GM23338 (cell line): ENCODE results near the gene PIGB.

Experiments used
- CREB1 ChIP-seq: fragments of 250-450 bp; sonication (Bioruptor Pico); IDR thresholded peaks from 2 replicates; pipeline ENCODE4 v1.5.0; 2020; ENCODE audit warnings: low read depth, mild to moderate bottlenecking, moderate library complexity
- EZH2 ChIP-seq: fragments of 200-600 bp; sonication (generic); IDR thresholded peaks from one replicate; pipeline ENCODE4 v1.8.0; 2017; ENCODE audit warnings: antibody characterized with exemption, mild to moderate bottlenecking, low read depth; ENCODE audit not compliant: unreplicated experiment
- EZH2phosphoT487 ChIP-seq: fragments of 200-600 bp; sonication (generic); IDR thresholded peaks from one replicate; pipeline ENCODE4 v1.8.1; 2018; ENCODE audit warnings: antibody characterized with exemption; ENCODE audit not compliant: unreplicated experiment
- JUNB ChIP-seq: IDR thresholded peaks from one replicate; pipeline ENCODE4 v1.6.1; 2016; ENCODE audit warnings: antibody characterized with exemption; ENCODE audit not compliant: unreplicated experiment
- NANOG ChIP-seq: IDR thresholded peaks from 2 replicates; pipeline ENCODE4 v1.6.1; 2016; ENCODE audit warnings: antibody characterized with exemption, borderline replicate concordance
- POLR2AphosphoS5 ChIP-seq: IDR thresholded peaks from 2 replicates; pipeline ENCODE4 v1.6.1; 2016; ENCODE audit warnings: antibody characterized with exemption, low read depth
- ZNF114 ChIP-seq: fragments of 250-450 bp; sonication (Bioruptor Pico); IDR thresholded peaks from 2 replicates; pipeline ENCODE4 v1.5.0; 2020; ENCODE audit warnings: mild to moderate bottlenecking, moderate library complexity
- TF ChIP-seq, protein P1 (sequence below), 2 experiments: fragments of 200-600 bp in 1 of 2; sonication (generic) in 1 of 2; conservative IDR thresholded peaks; 2 replicates each; pipeline versions ENCODE4 v1.5.1 to v1.6.1; 2016 to 2017; ENCODE audit warnings: antibody characterized with exemption in 2 of 2, low read depth in 2 of 2, mild to moderate bottlenecking in 2 of 2, moderate library complexity in 1 of 2
- TF ChIP-seq, protein P2 (sequence below): IDR thresholded peaks from one replicate; pipeline ENCODE4 v1.6.1; 2018; ENCODE audit warnings: antibody characterized with exemption; ENCODE audit not compliant: unreplicated experiment
- TF ChIP-seq, protein P3 (sequence below): IDR thresholded peaks from 2 replicates; pipeline ENCODE4 v1.6.1; 2016; ENCODE audit warnings: antibody characterized with exemption

GRCh38 chr15:55288006-55288717 is 30.9 kb upstream of the PIGB start:
- TF ChIP-seq JUNB (no peak), POLR2AphosphoS5 (no peak), EZH2 (no peak), CREB1 (no peak), EZH2phosphoT487 (no peak), ZNF114 (CRISPR knock-in tag) (no peak), NANOG (no peak)
- TF ChIP-seq, protein P1, sequence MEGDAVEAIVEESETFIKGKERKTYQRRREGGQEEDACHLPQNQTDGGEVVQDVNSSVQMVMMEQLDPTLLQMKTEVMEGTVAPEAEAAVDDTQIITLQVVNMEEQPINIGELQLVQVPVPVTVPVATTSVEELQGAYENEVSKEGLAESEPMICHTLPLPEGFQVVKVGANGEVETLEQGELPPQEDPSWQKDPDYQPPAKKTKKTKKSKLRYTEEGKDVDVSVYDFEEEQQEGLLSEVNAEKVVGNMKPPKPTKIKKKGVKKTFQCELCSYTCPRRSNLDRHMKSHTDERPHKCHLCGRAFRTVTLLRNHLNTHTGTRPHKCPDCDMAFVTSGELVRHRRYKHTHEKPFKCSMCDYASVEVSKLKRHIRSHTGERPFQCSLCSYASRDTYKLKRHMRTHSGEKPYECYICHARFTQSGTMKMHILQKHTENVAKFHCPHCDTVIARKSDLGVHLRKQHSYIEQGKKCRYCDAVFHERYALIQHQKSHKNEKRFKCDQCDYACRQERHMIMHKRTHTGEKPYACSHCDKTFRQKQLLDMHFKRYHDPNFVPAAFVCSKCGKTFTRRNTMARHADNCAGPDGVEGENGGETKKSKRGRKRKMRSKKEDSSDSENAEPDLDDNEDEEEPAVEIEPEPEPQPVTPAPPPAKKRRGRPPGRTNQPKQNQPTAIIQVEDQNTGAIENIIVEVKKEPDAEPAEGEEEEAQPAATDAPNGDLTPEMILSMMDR (conservative IDR thresholded peaks at IDR 0.05; ENCODE audit: low read depth in 2 of 2), result no peak
- TF ChIP-seq, protein P2, sequence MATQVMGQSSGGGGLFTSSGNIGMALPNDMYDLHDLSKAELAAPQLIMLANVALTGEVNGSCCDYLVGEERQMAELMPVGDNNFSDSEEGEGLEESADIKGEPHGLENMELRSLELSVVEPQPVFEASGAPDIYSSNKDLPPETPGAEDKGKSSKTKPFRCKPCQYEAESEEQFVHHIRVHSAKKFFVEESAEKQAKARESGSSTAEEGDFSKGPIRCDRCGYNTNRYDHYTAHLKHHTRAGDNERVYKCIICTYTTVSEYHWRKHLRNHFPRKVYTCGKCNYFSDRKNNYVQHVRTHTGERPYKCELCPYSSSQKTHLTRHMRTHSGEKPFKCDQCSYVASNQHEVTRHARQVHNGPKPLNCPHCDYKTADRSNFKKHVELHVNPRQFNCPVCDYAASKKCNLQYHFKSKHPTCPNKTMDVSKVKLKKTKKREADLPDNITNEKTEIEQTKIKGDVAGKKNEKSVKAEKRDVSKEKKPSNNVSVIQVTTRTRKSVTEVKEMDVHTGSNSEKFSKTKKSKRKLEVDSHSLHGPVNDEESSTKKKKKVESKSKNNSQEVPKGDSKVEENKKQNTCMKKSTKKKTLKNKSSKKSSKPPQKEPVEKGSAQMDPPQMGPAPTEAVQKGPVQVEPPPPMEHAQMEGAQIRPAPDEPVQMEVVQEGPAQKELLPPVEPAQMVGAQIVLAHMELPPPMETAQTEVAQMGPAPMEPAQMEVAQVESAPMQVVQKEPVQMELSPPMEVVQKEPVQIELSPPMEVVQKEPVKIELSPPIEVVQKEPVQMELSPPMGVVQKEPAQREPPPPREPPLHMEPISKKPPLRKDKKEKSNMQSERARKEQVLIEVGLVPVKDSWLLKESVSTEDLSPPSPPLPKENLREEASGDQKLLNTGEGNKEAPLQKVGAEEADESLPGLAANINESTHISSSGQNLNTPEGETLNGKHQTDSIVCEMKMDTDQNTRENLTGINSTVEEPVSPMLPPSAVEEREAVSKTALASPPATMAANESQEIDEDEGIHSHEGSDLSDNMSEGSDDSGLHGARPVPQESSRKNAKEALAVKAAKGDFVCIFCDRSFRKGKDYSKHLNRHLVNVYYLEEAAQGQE, result no peak
- TF ChIP-seq, protein P3, sequence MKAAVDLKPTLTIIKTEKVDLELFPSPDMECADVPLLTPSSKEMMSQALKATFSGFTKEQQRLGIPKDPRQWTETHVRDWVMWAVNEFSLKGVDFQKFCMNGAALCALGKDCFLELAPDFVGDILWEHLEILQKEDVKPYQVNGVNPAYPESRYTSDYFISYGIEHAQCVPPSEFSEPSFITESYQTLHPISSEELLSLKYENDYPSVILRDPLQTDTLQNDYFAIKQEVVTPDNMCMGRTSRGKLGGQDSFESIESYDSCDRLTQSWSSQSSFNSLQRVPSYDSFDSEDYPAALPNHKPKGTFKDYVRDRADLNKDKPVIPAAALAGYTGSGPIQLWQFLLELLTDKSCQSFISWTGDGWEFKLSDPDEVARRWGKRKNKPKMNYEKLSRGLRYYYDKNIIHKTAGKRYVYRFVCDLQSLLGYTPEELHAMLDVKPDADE, result no peak
